Measurements from ENCODE around the gene GBX1.

GBX1 gene

GRCh38 chr7:151138153-151138851 lies 29.2 kb downstream of the GBX1 start:
- DNase-seq: no peak

- DNase-seq: no peak
Observed at GRCh38 chr7:151137791-151138152, 29.7 kb downstream of the GBX1 start.

GRCh38 chr7:151137076-151137675 lies 30.3 kb downstream of the GBX1 start:
- DNase-seq: no peak

GRCh38 chr7:151135866-151136843 lies 31.3 kb downstream of the GBX1 start:
- no peak for DNase-seq

- DNase-seq: no peak
Observed at GRCh38 chr7:151135525-151135845, 32.0 kb downstream of the GBX1 start.

GRCh38 chr7:151134743-151135524 lies 32.6 kb downstream of the GBX1 start:
- DNase-seq: no peak

- DNase-seq: no peak
Observed at GRCh38 chr7:151133986-151134742, 33.3 kb downstream of the GBX1 start.

- DNase-seq: no peak
Observed at GRCh38 chr7:151133266-151133985, 34.1 kb downstream of the GBX1 start.

GRCh38 chr7:151132461-151133205 lies 34.9 kb downstream of the GBX1 start:
- DNase-seq: no peak

- no peak for DNase-seq
Observed at GRCh38 chr7:151131592-151132293, 35.8 kb downstream of the GBX1 start.

GRCh38 chr7:151131224-151131591 lies 36.3 kb downstream of the GBX1 start:
- DNase-seq: no peak

- DNase-seq: no peak
Observed at GRCh38 chr7:151130741-151131157, 36.7 kb downstream of the GBX1 start.

GRCh38 chr7:151129960-151130591 lies 37.4 kb downstream of the GBX1 start:
- no peak for DNase-seq

GRCh38 chr7:151129117-151129959 lies 38.2 kb downstream of the GBX1 start:
- no peak for DNase-seq

GRCh38 chr7:151128716-151129115 lies 38.8 kb downstream of the GBX1 start:
- DNase-seq: no peak

- DNase-seq: no peak
Observed at GRCh38 chr7:151128144-151128543, 39.4 kb downstream of the GBX1 start.

GRCh38 chr7:151126491-151127137 lies 40.9 kb downstream of the GBX1 start:
- no peak for DNase-seq

All from fibroblast of skin of scalp (primary cell).